AG04449 (cell line): ENCODE data around the gene CWC27.

Experiments
- CTCF ChIA-PET: fragments of 350-600 bp; formaldehyde crosslinking; extraction: SDS; loops from one replicate; lab custom pipeline; 2021; ENCODE audit warnings: antibody characterized with exemption; lab: Yijun Ruan, JAX
- POLR2A ChIA-PET: fragments of 400-600, 350-600 bp; formaldehyde crosslinking; extraction: SDS; loops from one replicate; lab custom pipeline; 2020; ENCODE audit warnings: antibody characterized with exemption, inconsistent platforms; lab: Yijun Ruan, JAX
- DNase-seq: peaks from one replicate; pipeline ENCODE4 v3.0.0-alpha.2; 2010; ENCODE audit warnings: low read depth, low spot score
- H3K4me3 ChIP-seq: 2 replicates; pipeline ENCODE4 v1.5.1; 2011; ENCODE audit warnings: low read depth, mild to moderate bottlenecking, control low read depth, low read length
- TF ChIP-seq, protein P1 (sequence below): IDR thresholded peaks from one replicate; pipeline ENCODE4 v1.5.1; 2011; ENCODE audit warnings: mild to moderate bottlenecking, moderate library complexity, low read length, control low read depth, inconsistent platforms; ENCODE audit not compliant: insufficient read depth; ENCODE audit errors: missing control alignments

CWC27 gene

GRCh38 chr5:64914396-64914795 is 145.7 kb downstream of the CWC27 start:
- TF ChIP-seq, protein P1, sequence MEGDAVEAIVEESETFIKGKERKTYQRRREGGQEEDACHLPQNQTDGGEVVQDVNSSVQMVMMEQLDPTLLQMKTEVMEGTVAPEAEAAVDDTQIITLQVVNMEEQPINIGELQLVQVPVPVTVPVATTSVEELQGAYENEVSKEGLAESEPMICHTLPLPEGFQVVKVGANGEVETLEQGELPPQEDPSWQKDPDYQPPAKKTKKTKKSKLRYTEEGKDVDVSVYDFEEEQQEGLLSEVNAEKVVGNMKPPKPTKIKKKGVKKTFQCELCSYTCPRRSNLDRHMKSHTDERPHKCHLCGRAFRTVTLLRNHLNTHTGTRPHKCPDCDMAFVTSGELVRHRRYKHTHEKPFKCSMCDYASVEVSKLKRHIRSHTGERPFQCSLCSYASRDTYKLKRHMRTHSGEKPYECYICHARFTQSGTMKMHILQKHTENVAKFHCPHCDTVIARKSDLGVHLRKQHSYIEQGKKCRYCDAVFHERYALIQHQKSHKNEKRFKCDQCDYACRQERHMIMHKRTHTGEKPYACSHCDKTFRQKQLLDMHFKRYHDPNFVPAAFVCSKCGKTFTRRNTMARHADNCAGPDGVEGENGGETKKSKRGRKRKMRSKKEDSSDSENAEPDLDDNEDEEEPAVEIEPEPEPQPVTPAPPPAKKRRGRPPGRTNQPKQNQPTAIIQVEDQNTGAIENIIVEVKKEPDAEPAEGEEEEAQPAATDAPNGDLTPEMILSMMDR = no peak
- H3K4me3 ChIP-seq = no peak overlapping the region
- ChIA-PET POLR2A (no interaction called here), CTCF (no interaction called here)
- peak; percentile 23 for DNase-seq

DNA sequence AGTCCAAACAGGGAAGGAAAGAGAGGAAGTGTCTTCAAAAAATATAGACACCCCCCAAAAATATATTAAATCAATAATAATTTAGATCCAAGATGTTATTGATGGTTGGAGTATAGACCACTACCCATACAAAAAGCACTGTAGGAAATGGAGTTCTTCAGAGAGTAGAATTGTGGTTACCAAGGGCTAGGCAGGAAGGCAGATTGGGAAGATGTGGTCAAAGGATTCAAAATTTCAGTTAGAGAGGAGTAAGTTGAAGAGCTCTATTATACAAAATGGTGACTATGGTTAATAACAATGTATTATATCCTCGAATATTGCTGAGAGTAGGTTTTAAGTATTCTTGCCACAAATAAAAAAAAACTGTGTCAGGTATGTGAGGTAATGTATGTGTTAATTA is 149.4 kb downstream of the CWC27 start:
- H3K4me3 ChIP-seq = no peak overlapping the region
- TF ChIP-seq, protein P1 = no peak
- ChIA-PET CTCF (no interaction called here), POLR2A (no interaction called here)
- DNase-seq = no peak

DNA sequence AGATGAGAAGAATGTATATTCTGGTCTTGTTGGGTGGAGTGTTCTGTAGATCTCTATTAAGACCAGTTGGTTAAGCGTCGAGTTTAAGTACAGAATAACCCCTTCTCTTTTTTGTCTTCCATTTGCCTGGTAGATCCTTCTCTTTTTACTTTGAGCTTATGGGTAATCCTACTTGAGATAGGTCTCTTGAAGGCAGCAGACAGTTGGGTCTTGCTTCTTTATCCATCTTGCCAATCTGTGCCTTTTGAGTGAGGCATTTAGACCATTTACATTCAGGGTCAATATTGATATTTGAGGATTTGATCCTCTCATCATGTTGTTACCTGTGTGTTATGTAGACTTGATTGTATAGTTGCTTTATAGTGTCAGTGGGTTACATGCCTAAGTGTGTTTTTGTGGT is 152.7 kb downstream of the CWC27 start:
- no peak for DNase-seq
- no peak overlapping the region for H3K4me3 ChIP-seq
- CTCF ChIA-PET = interaction anchor here (1.2 kb wide), 1 partner anchor 38 kb away, joined by 4 read pairs; no protein-coding TSS in a partner anchor
- POLR2A ChIA-PET = no interaction called here
- TF ChIP-seq, protein P1 = no peak

- ChIA-PET CTCF (interaction anchor here (0.9 kb wide), 1 partner anchor 560 kb away, joined by 3 read pairs; no protein-coding TSS in a partner anchor), POLR2A (no interaction called here)
- DNase-seq = peak; percentile 4
- H3K4me3 ChIP-seq = no peak overlapping the region
- TF ChIP-seq, protein P1 = no peak
Observed at GRCh38 chr5:64923151-64923685, 154.5 kb downstream of the CWC27 start.

- ChIA-PET CTCF (interaction anchor here (1.4 kb wide), 1 partner anchor 34 kb away, joined by 3 read pairs; no protein-coding TSS in a partner anchor), POLR2A (no interaction called here)
- no peak for DNase-seq
- H3K4me3 ChIP-seq = no peak overlapping the region
- TF ChIP-seq, protein P1 = no peak
Observed at GRCh38 chr5:64925123-64925522, 156.4 kb downstream of the CWC27 start.

DNA sequence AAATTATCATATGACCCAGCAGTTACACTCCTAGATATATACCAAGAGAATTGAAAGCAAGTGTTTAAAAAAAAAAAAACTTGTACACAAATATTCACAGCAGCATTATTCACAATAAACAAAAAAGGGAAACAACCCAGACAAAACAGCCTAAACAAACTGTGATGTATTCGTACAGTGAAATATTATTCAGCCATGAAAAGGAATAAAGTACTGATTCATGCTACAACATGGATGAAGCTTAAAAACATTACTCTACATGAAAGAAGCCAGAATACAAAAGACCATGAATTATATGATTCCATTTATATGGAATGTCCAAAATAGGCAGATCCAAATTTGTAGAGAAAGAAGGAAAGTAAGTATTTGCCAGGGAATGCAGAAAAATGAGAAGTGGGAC is 161.1 kb downstream of the CWC27 start:
- POLR2A ChIA-PET = no interaction called here
- no peak for DNase-seq
- TF ChIP-seq, protein P1 = no peak
- CTCF ChIA-PET = no interaction called here
- H3K4me3 ChIP-seq = no peak overlapping the region
